ENCODE results near the gene CDKN3.

DNA sequence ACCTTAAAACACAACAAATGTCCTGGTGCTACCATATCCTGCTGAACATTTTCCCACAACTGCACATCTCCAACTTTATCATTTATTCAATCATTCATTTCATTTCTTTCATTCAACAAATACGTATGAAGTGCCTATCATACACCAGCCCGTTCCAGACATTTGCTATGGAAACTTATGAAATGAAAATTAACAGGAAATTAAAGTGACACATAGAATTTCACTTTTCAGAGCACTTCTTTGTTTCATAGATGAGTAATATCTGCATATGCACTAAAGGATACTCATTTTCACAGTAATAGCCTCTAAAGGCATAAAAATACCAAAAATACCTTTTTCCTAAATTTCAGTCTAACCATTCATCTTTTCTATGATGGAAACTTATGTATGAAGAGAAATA lies 31.7 kb downstream of the CDKN3 start:
- no peak for TF ChIP-seq POLR2A (IDR thresholded peaks at IDR 0.05)
- TF ChIP-seq, protein P1, sequence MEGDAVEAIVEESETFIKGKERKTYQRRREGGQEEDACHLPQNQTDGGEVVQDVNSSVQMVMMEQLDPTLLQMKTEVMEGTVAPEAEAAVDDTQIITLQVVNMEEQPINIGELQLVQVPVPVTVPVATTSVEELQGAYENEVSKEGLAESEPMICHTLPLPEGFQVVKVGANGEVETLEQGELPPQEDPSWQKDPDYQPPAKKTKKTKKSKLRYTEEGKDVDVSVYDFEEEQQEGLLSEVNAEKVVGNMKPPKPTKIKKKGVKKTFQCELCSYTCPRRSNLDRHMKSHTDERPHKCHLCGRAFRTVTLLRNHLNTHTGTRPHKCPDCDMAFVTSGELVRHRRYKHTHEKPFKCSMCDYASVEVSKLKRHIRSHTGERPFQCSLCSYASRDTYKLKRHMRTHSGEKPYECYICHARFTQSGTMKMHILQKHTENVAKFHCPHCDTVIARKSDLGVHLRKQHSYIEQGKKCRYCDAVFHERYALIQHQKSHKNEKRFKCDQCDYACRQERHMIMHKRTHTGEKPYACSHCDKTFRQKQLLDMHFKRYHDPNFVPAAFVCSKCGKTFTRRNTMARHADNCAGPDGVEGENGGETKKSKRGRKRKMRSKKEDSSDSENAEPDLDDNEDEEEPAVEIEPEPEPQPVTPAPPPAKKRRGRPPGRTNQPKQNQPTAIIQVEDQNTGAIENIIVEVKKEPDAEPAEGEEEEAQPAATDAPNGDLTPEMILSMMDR (IDR thresholded peaks at IDR 0.05): no peak
